Nephron progenitor cell (in vitro differentiated cells): Measurements from ENCODE around the gene RNF224.

ENCODE experiments used
- DNase-seq: peaks from one replicate; pipeline ENCODE4 v3.0.0; 2021
- H3K27ac Mint-ChIP-seq: 2 replicates; pipeline ENCODE4 v1.8.0; 2021; ENCODE audit warnings: mild to moderate bottlenecking, moderate library complexity, mixed read lengths
- H3K27me3 Mint-ChIP-seq: 2 replicates; pipeline ENCODE4 v1.8.0; 2021; ENCODE audit warnings: mild to moderate bottlenecking, low read depth, mixed read lengths; ENCODE audit not compliant: poor library complexity
- H3K36me3 Mint-ChIP-seq: 2 replicates; pipeline ENCODE4 v1.8.0; 2021; ENCODE audit warnings: low read depth, mixed read lengths
- H3K4me1 Mint-ChIP-seq: 2 replicates; pipeline ENCODE4 v1.8.0; 2021; ENCODE audit warnings: mixed read lengths
- H3K4me3 Mint-ChIP-seq: 2 replicates; pipeline ENCODE4 v1.8.0; 2021; ENCODE audit warnings: mild to moderate bottlenecking, moderate library complexity, mixed read lengths
- H3K9me3 Mint-ChIP-seq: 2 replicates; pipeline ENCODE4 v1.8.0; 2021; ENCODE audit warnings: mild to moderate bottlenecking, moderate library complexity, mixed read lengths
- TF ChIP-seq, protein P1 (sequence below): fragments of 200-600 bp; sonication (generic); IDR thresholded peaks from 2 replicates; pipeline ENCODE4 v1.5.0; 2021; ENCODE audit warnings: antibody characterized with exemption

The RNF224 gene

DNA sequence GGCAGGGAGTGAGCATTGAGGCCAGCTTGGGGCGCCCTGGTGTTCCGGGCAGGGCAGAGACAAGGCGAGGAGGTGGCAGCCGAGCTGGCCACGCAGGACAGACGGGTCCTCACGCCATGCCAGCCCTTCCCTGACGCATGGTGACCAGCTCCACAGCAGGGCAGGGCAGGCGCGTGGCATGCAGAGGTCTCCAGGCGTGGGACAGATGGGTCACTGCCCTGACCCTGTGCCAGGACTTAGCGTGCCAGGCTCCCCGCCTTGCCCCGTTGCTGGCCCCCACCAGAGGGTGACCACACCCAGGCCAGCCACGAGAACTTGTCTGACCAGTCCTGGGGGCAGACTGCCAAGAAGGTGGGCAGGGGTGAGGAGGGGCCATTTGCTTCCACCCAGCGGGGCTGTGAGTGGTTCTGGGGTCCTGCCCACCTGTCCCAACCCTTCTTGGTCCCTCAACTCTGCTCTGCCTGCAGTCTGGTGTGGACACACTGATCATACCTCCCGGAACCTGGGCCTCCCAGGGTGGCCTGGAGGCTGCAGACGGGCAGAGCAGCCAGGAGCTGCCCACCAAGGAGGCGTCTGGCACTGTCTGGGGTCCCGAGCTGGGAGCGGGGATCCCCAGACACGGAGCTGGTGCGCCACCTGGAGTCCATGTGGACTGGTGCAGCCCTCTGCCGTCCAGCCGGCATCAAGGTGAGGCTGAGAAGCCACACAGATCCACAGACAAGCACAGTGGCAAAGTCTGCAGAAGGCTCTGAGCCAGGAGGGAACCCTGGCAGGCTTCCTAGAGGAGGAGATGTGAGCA, at the start of gene RNF224:
RNF224 (plus strand) TSS at position 449 of the 799 bp plus-strand sequence. CDS start 834 bp downstream, outside the sequence.
- Mint-ChIP-seq H3K36me3 (no peaks in the 10 kb centered on the region), H3K27me3 (peaks cover 4% of the 10 kb centered on the region), H3K4me1 (peaks cover 14% of the 10 kb centered on the region), H3K9me3 (no peaks in the 10 kb centered on the region), H3K4me3 (peak within 1 kb of the TSS; percentile 46), H3K27ac (no peak within 1 kb of the TSS)
- DNase-seq, result peak; percentile 89
- TF ChIP-seq, protein P1, sequence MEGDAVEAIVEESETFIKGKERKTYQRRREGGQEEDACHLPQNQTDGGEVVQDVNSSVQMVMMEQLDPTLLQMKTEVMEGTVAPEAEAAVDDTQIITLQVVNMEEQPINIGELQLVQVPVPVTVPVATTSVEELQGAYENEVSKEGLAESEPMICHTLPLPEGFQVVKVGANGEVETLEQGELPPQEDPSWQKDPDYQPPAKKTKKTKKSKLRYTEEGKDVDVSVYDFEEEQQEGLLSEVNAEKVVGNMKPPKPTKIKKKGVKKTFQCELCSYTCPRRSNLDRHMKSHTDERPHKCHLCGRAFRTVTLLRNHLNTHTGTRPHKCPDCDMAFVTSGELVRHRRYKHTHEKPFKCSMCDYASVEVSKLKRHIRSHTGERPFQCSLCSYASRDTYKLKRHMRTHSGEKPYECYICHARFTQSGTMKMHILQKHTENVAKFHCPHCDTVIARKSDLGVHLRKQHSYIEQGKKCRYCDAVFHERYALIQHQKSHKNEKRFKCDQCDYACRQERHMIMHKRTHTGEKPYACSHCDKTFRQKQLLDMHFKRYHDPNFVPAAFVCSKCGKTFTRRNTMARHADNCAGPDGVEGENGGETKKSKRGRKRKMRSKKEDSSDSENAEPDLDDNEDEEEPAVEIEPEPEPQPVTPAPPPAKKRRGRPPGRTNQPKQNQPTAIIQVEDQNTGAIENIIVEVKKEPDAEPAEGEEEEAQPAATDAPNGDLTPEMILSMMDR, result peak; percentile 83

DNA sequence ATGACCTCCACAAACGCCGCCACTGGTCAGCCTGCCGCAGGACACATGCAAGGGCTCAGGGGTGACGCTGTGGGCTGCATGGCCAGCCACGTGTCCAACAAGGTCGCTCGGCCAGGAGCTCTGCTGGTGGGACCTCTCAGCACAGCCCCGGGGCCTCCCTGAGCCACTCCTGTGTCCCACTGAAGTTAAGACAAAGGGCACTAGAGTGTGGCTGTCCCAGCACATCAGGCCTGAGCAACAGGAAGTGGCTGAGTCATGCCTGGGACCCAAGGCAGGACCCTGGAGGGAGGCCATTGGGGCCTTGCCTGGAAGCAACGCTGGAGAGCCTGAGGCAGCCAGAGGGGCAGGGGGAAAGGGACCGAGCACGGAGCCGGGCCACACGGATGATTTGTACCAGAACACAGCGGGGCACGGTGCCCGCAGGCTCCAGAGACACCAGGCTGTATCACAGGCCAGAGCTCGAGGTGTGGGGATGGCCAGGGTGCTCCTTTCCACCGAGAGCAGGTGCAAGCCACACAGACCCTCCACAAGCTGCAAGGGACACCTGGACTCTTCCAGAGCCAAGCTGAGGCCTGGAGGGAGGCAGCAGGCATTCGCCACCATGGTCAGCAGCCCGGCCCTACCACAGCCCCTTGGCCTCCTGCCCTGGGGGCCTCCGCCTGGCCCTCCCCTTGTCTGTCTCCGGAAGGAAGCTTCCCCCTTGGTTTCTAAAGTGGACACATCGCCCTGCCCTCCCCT, 48.9 kb upstream of the RNF224 start:
- no peak overlapping the region for H3K27ac Mint-ChIP-seq
- no peaks in the 10 kb centered on the region for H3K9me3 Mint-ChIP-seq
- H3K36me3 Mint-ChIP-seq, result peaks cover 10% of the 10 kb centered on the region
- no peak for DNase-seq
- no peak overlapping the region for H3K4me3 Mint-ChIP-seq
- TF ChIP-seq, protein P1, result no peak
- peaks cover 33% of the 10 kb centered on the region for H3K27me3 Mint-ChIP-seq
- H3K4me1 Mint-ChIP-seq, result no peaks in the 10 kb centered on the region

DNA sequence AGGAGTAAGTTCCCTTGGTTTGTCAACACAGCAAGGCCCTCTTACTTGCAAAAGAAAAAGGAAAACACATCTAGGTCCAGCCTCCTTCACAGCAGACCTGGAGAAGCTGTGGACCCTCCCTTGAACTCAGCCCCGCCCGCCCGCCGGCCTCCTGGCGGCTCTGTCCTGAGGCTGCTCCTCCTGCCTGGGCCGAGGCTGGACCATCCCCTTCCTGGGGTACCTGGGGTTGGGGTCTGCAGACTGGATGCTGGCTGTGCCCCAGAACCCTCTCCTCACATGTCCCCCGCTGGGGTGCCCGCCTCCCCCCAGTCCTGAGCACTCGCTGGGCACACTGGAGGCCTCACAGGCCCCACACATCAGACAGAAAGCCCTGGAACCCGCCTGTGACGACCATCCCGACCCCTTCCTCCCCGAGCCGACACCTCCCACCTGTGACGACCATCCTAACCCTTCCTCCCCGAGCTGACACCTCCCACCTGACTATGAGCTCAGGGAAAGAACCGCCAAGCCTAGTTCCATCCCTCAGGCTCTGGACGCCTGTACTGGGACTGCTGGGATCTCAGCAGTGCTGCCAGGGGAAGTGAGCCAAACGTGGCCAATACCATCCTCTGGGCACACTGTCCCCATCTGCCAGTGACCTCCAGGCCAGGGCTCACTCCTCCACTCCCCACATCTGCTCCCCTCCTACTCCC, 48.2 kb upstream of the RNF224 start:
- H3K27ac Mint-ChIP-seq, result no peak overlapping the region
- H3K9me3 Mint-ChIP-seq, result no peaks in the 10 kb centered on the region
- H3K27me3 Mint-ChIP-seq, result peaks cover 26% of the 10 kb centered on the region
- H3K4me3 Mint-ChIP-seq, result no peak overlapping the region
- peaks cover 11% of the 10 kb centered on the region for H3K36me3 Mint-ChIP-seq
- H3K4me1 Mint-ChIP-seq, result no peaks in the 10 kb centered on the region
- TF ChIP-seq, protein P1, result no peak
- no peak for DNase-seq

DNA sequence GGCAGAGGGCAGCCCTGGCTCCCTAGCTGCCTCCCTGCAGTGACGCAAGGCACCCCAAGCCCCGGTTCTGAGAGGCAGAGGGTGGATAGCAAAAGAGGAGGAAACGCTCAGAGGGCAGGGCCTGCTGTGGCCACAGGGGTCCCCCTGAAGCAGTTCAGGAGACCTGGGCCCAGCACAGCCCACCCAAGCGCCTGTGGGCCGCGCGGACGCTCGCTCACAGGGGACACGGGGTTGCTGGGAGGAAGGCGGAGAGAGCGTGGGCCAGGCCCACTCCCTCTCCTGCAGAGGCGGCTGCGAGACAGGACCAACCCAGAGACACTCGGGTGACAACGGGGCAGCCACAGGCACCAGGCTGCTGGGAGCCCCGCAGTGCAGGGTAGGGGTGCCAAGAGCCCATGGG, 47.5 kb upstream of the RNF224 start:
- H3K27ac Mint-ChIP-seq, result no peak overlapping the region
- peaks cover 21% of the 10 kb centered on the region for H3K27me3 Mint-ChIP-seq
- DNase-seq, result no peak
- no peaks in the 10 kb centered on the region for H3K9me3 Mint-ChIP-seq
- no peaks in the 10 kb centered on the region for H3K4me1 Mint-ChIP-seq
- H3K4me3 Mint-ChIP-seq, result no peak overlapping the region
- TF ChIP-seq, protein P1, result no peak
- H3K36me3 Mint-ChIP-seq, result peaks cover 15% of the 10 kb centered on the region

DNA sequence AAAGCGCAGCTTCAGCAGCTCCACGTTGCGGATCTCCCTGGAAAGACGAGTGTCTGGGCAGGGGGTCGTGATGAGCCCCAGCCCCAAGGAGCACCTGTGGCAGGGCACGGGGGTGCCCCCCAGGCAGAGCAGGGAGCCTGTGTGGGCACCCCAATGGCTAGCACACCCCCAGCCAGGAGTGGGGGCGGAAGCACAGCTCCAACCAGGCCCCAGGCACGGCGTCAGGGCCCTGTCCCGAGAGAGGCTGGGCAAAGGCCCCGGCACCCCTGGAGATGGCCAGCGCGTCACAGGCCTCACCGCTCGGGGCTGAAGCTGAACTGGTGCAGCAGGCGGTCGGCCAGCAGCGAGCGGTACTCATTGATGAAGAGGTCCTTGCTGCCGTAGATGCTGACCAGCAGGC, 46.8 kb upstream of the RNF224 start:
- Mint-ChIP-seq H3K4me3 (no peak overlapping the region), H3K4me1 (no peaks in the 10 kb centered on the region), H3K27ac (no peak overlapping the region), H3K27me3 (peaks cover 16% of the 10 kb centered on the region), H3K9me3 (no peaks in the 10 kb centered on the region), H3K36me3 (peaks cover 15% of the 10 kb centered on the region)
- DNase-seq, result no peak
- TF ChIP-seq, protein P1, result no peak
